Stomach (tissue), 9 donors: ENCODE measurements around the gene LTO1. TPM values are rescaled to one million over a fixed set of nuclear protein-coding genes. Genes with fewer than 3 reads are reported as not detected.
A peak's percentile ranks its signal among the peaks of the same experiment; 100 is the strongest.

Experiments used
- DNase-seq, 2 donors: peaks; one replicate each; pipeline versions ENCODE4 v3.0.0 to v3.0.0-alpha.2; 2013 to 2019
- H3K27ac ChIP-seq, 5 donors: fragments of 200-600 bp in 4 of 5; sonication (generic) in 4 of 5; one replicate each; pipeline ENCODE4 v1.5.1; 2013 to 2019; ENCODE audit warnings: mild to moderate bottlenecking in 1 of 5, moderate library complexity in 1 of 5
- H3K27me3 ChIP-seq, 3 donors: fragments of 200-600 bp; sonication (generic); one replicate each; pipeline ENCODE4 v1.5.1; 2017 to 2019; ENCODE audit warnings: mixed run types in 1 of 3
- H3K36me3 ChIP-seq, 4 donors: fragments of 200-600 bp; sonication (generic); 1 replicate in 3 of 4; 2 replicates in 1 of 4; pipeline ENCODE4 v1.5.1; 2016 to 2019
- H3K4me1 ChIP-seq, 4 donors: fragments of 200-600 bp; sonication (generic); one replicate each; pipeline ENCODE4 v1.5.1; 2016 to 2019
- H3K4me3 ChIP-seq, 4 donors: fragments of 200-600 bp; sonication (generic) in 3 of 4; one replicate each; pipeline ENCODE4 v1.5.1; 2016 to 2019; ENCODE audit warnings: mild to moderate bottlenecking in 1 of 4
- H3K9me3 ChIP-seq, 4 donors: fragments of 200-600 bp; sonication (generic); one replicate each; pipeline ENCODE4 v1.5.1; 2016 to 2019
- CTCF ChIP-seq, 7 experiments: fragments of 450-650 bp in 4 of 7; fragments of 200-600 bp in 3 of 7; sonication (generic) in 3 of 7; IDR thresholded peaks; one replicate each; pipeline ENCODE4 v1.5.1; 2016 to 2019; ENCODE audit warnings: antibody characterized with exemption in 7 of 7, control low read depth in 2 of 7, mild to moderate bottlenecking in 1 of 7
- EP300 ChIP-seq: sonication (generic); formaldehyde crosslinking; IDR thresholded peaks from one replicate; pipeline ENCODE4 v1.6.1; 2017; ENCODE audit warnings: antibody characterized with exemption
- POLR2A ChIP-seq, 4 donors: fragments of 450-650 bp; IDR thresholded peaks; one replicate each; pipeline ENCODE4 v1.6.1; 2016; ENCODE audit warnings: antibody characterized with exemption in 4 of 4, control low read depth in 2 of 4, mild to moderate bottlenecking in 1 of 4, moderate library complexity in 1 of 4
- POLR2AphosphoS5 ChIP-seq, 3 donors: sonication (generic); formaldehyde crosslinking; IDR thresholded peaks; one replicate each; pipeline ENCODE4 v1.6.1; 2016; ENCODE audit warnings: antibody characterized with exemption in 3 of 3
- WGBS, 5 donors: extraction: QIAGEN DNeasy Blood & Tissue Kit in 3 of 5; methylation state at CpG; one replicate each; pipeline versions ENCODE4 v1.1.5 to v1.1.7; 2013 to 2018; 5-methylcytosine and 5-hydroxymethylcytosine counted together
- intact Hi-C: fragments of 100-400 bp; cut with DNase I; formaldehyde crosslinking; loops from one replicate; pipeline ENCODE4 v1.15.1; 2023; ENCODE audit warnings: low total_unique reads
- polyA plus RNA-seq, 3 donors: library from polyadenylated mRNA; stranded (reverse); fragments of 200-250 nt; gene quantifications; one replicate each; pipeline ENCODE4 v1.2.3, GENCODE V29; 2013
- total RNA-seq, 5 donors: library from RNA; depleted of rRNA; stranded (reverse); fragments of >200 nt; gene quantifications; one replicate each; pipeline versions ENCODE4 v1.1.0 to v1.2.3, GENCODE V29; 2014 to 2016
- donor health status: healthy with polysubstance abuse.
- donor health status: Bipolar disorder and iron deficiency.
- donor health status: healthy.

Gene LTO1
- total and polyA plus RNA-seq, 8 donors, result 2.3 to 107 (median 23.3) TPM

- DNase-seq, result peak; percentile 87 to 96
- TF ChIP-seq CTCF (IDR thresholded peaks at IDR 0.05) (peak in 2 of 7 experiments; percentile 3 to 21), EP300 (no peak), POLR2AphosphoS5 (IDR thresholded peaks at IDR 0.05) (peak in 1 of 3 donors; percentile 40), POLR2A (IDR thresholded peaks at IDR 0.05) (no peak)
- Histone ChIP-seq H3K4me3 (peak overlapping the region; percentile 73 to 89 (median 87)), H3K9me3 (no peaks in the 10 kb centered on the region), H3K4me1 (peaks cover 47 to 61% (median 59%) of the 10 kb centered on the region in 4 donors), H3K36me3 (peaks cover 4 to 46% (median 33%) of the 10 kb centered on the region in 4 donors), H3K27ac (peak overlapping the region in 3 of 5 donors; percentile 86 to 89 (median 87)), H3K27me3 (peaks cover 0 to 66% (median 24%) of the 10 kb centered on the region in 3 donors)
- intact Hi-C loops, result loop anchor here (10.0 kb wide), 1 partner anchor 360 kb away; no protein-coding TSS in a partner anchor
- WGBS, 5 donors, result 24 to 44% (median 29%) methylated on average over 11 to 24 of the region's 24 CpGs
Measured at GRCh38 chr11:69644071-69644961, 30.8 kb downstream of the LTO1 start.

- DNase-seq, result peak in 1 of 2 donors; percentile 35
- H3K4me3 ChIP-seq, result peak overlapping the region; percentile 73 to 89 (median 87)
- H3K36me3 ChIP-seq, result peaks cover 4 to 39% (median 26%) of the 10 kb centered on the region in 4 donors
- H3K27ac ChIP-seq, result peak overlapping the region in 4 of 5 donors; percentile 86 to 92 (median 88)
- peaks cover 53 to 67% (median 66%) of the 10 kb centered on the region in 4 donors for H3K4me1 ChIP-seq
- intact Hi-C loops, result loop anchor here (10.0 kb wide), 1 partner anchor 359 kb away; no protein-coding TSS in a partner anchor
- no peak for TF ChIP-seq EP300
- no peak for TF ChIP-seq POLR2A (IDR thresholded peaks at IDR 0.05)
- H3K27me3 ChIP-seq, result peaks cover 0 to 73% (median 31%) of the 10 kb centered on the region in 3 donors
- no peaks in the 10 kb centered on the region for H3K9me3 ChIP-seq
- 31 to 48% (median 34%) methylated on average over 14 to 27 of the region's 27 CpGs for WGBS, 5 donors
Measured at GRCh38 chr11:69643646-69644045, 31.5 kb downstream of the LTO1 start.

GRCh38 chr11:69642913-69643632 is 32.1 kb downstream of the LTO1 start:
- intact Hi-C loops, result loop anchor here (10.0 kb wide), 1 partner anchor 358 kb away; no protein-coding TSS in a partner anchor
- H3K4me3 ChIP-seq, result peak overlapping the region; percentile 73 to 89 (median 87)
- no peak for TF ChIP-seq EP300
- peak; percentile 36 to 76 (median 41) for TF ChIP-seq POLR2AphosphoS5 (IDR thresholded peaks at IDR 0.05)
- TF ChIP-seq CTCF (IDR thresholded peaks at IDR 0.05), result peak in 5 of 7 experiments; percentile 71 to 95 (median 87)
- TF ChIP-seq POLR2A (IDR thresholded peaks at IDR 0.05), result no peak
- peak; percentile 85 to 95 for DNase-seq
- WGBS, 5 donors, result 0 to 5% (median 1%) methylated on average over 4 to 81 of the region's 81 CpGs
- H3K36me3 ChIP-seq, result peaks cover 2 to 33% (median 20%) of the 10 kb centered on the region in 4 donors
- H3K4me1 ChIP-seq, result peaks cover 59 to 73% (median 71%) of the 10 kb centered on the region in 4 donors
- peaks cover 0 to 78% (median 37%) of the 10 kb centered on the region in 3 donors for H3K27me3 ChIP-seq
- H3K9me3 ChIP-seq, result no peaks in the 10 kb centered on the region
- H3K27ac ChIP-seq, result peak overlapping the region; percentile 84 to 92 (median 87)

- 0 to 2% (median 1%) methylated on average over 22 to 40 of the region's 40 CpGs for WGBS, 5 donors
- peaks cover 0 to 84% (median 42%) of the 10 kb centered on the region in 3 donors for H3K27me3 ChIP-seq
- no peaks in the 10 kb centered on the region for H3K9me3 ChIP-seq
- TF ChIP-seq EP300 (no peak), POLR2AphosphoS5 (IDR thresholded peaks at IDR 0.05) (no peak), POLR2A (IDR thresholded peaks at IDR 0.05) (no peak), CTCF (IDR thresholded peaks at IDR 0.05) (no peak)
- peaks cover 64 to 78% (median 76%) of the 10 kb centered on the region in 4 donors for H3K4me1 ChIP-seq
- DNase-seq, result peak; percentile 52 to 74
- H3K36me3 ChIP-seq, result peaks cover 0 to 30% (median 16%) of the 10 kb centered on the region in 4 donors
- peak overlapping the region; percentile 84 to 92 (median 87) for H3K27ac ChIP-seq
- H3K4me3 ChIP-seq, result peak overlapping the region; percentile 73 to 89 (median 87)
- intact Hi-C loops, result loop anchor here (10.0 kb wide), 1 partner anchor 358 kb away; no protein-coding TSS in a partner anchor
Measured at GRCh38 chr11:69642549-69642912, 32.6 kb downstream of the LTO1 start.
